NCI-H2227 (cell line): ENCODE measurements around the gene SRI.

Source experiments
- DNase-seq: peaks from one replicate; lab custom pipeline; 2025; ENCODE audit not compliant: unreplicated experiment; lab: John Stamatoyannopoulos, UW

SRI gene

GRCh38 chr7:88226201-88226600, 6.4 kb upstream of the SRI start:
- no peak for DNase-seq

- no peak for DNase-seq
Measured at GRCh38 chr7:88224601-88225275, 4.9 kb upstream of the SRI start.

- DNase-seq: no peak
Measured at GRCh38 chr7:88223265-88223664, 3.4 kb upstream of the SRI start.

GRCh38 chr7:88218836-88219605, 817 bp downstream of the SRI start:
- peak; percentile 65 for DNase-seq

GRCh38 chr7:88218429-88218745, 1.5 kb downstream of the SRI start:
- no peak for DNase-seq

- no peak for DNase-seq
Measured at GRCh38 chr7:88217675-88218428, 2.0 kb downstream of the SRI start.

DNA sequence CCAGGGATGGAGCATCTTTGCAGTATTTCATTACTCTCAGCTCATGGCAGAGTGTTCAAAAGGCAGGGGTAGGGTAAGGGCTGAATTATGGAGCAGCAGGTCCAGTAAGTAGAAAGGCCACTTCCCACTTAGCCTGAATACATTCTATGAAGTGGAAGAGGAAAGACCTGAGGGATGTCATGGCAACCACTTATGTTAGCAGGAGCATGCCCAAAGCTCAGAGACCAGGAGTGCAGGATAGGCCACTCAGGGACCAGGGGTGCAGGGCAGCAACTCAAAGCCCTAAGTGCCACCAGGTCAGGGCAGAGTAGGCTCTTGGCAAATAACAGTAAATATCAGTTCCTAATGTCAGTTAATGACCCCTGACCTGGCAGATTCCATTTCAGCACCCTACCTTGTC, 3.6 kb downstream of the SRI start:
- no peak for DNase-seq

DNA sequence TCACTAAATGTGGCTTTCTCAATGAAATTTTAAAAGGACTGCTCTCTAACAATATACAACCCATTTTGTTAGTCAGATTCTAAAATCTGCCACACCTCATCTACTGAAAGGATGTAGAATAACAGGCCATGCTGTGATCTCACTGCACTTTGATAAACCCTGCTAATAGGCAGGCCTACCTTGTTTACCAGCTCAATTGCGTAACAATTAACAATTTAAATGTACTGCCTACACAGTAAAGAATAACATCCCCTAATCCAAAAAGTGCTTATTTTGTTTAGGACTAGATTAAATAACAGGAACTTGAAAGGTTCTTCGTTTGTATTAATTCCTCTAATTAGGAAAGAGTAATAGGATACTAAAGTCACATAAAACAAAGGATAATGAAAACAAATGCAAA, 4.5 kb downstream of the SRI start:
- DNase-seq: no peak

GRCh38 chr7:88214456-88214855, 5.4 kb downstream of the SRI start:
- no peak for DNase-seq

- no peak for DNase-seq
Measured at GRCh38 chr7:88212918-88213317, 6.9 kb downstream of the SRI start.

DNA sequence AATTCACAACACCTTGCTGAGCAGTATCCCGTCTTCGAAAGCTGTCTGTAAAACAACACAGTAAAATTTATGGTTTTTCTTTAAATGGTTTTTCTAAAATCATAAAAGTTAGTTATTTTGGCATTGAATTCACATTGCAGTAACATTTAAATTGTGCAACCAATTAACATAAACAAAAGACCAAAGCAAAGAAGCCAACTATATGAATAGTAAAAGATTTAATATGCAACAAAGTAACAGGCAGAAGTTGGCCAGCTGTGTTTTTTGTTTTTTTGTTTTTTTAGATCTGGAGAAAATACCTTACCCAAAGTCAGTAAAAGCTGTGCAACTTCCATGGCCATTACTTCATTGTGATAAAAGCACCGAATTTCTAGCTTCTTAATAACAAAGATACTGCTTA, 11.3 kb downstream of the SRI start:
- DNase-seq: no peak

DNA sequence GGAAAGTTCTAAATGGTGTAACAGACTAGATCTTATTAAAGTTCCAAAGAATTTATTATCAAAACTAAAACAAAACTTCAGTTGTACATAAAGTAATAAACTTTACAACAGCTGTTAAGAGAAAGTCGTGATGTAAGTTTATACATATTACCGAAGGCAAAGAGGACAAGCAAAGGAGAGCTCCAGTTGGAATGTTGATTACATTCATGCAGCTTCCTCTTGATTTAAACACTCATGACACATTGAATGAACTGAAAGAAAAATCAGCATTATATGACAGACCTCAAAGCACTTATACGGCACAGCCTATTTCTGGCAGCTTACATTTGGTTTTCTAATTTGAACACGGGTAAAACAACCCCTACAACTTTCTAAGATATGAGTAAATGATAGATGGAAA, 13.6 kb downstream of the SRI start:
- DNase-seq: no peak

- DNase-seq: no peak
Measured at GRCh38 chr7:88205179-88205578, 14.7 kb downstream of the SRI start.

DNA sequence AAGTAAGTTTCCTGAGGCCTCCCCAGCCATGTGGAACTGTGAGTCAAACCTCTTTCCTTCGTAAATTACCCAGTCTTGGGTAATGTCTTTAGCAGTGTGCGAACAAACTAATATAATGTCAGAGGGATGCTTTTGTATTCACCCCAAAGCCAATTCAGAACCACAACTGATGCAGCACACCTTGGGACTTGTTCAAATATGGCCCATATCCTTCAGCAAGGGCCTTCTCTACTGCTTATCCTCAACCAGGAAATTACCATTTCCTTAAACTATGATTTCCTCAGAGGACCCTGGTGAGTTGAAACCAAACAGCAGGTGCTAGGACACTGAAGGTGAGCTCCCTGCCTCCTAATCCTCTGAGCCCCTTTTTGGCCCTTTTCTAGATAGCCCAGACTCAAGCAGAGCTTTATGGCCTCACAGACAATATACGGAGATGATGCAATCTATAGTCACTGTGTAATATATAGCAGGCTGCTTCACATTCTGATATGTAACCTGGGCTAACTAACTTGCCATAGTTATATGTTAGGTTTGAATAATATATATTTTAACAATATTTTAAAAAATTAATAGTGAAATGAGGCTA, 15.2 kb downstream of the SRI start:
- DNase-seq: no peak

DNA sequence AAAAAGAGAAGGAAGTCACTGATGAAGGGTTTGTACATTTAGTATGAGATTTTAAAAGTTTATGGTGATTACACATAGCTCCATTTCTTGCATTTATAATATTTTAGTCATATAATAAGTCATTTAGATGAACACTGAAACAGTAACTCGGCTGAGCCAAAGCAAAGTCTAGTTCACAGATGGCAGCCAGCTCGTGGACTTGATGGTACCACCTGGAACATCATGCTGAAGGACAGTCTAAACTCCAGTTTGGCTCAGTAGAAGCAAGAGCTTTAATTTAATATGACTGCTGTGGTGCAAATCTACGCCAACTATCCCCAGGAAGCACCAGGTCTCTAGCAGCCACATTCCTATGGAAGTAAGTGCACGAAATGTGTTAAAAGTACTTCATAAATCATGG, 16.4 kb downstream of the SRI start:
- DNase-seq: no peak

DNA sequence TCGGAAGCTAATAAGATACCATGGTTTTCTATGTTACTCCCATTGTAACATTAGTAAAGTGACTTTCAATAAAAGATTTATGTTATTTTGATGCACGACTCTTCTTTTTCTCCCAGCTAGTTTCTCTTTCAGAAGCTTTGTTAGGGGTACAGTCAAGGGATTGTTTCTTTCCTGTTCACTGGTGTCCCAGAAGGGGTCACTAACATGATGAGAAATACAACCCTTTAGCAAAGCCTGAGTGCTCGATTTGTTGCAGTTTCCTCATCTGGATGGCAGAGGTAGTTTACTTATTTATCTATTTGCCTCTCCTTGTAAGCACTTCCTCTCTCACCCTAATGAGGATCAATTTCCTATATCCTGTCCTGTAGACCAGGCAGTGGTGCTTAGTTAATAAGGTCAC, 17.0 kb downstream of the SRI start:
- DNase-seq: no peak

DNA sequence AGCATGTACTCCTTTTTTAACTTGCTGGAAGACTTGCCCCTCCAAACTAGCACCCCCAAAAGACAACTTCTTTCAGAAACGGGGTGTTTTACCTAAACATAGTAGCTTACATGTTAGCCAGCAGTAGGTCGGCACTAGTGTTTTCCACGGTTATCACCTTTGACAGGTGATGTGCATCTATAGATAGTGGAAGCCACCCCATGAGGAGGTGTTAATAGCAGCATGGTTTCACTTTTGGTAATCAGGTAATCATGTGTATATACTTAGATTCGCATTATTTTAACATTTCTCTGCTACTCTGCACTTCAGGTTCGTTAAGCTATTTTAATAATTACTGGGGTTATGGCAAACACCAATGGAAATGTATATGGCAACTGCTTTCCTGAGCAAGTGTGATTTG, 17.6 kb downstream of the SRI start:
- no peak for DNase-seq

DNA sequence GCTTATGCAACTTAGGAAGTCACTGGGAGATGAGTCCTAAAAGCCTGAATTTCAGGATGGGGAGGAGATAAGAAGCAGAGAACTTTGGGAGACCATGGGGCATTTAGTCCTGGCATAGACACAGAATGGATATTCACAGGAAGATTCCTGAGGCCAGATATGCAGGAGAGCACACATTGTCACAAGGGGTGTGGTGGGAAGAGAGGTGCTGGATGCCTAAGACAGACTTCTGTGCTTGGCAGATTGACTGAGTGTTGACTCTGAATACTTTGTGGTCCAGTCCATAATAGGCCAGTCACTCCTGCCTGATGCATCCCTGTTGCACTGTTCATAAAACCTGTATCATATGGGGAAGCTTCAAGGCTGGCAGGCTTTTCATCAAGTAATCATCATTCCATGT, 18.5 kb downstream of the SRI start:
- no peak for DNase-seq

GRCh38 chr7:88200789-88201188, 19.0 kb downstream of the SRI start:
- DNase-seq: peak; percentile 68

DNA sequence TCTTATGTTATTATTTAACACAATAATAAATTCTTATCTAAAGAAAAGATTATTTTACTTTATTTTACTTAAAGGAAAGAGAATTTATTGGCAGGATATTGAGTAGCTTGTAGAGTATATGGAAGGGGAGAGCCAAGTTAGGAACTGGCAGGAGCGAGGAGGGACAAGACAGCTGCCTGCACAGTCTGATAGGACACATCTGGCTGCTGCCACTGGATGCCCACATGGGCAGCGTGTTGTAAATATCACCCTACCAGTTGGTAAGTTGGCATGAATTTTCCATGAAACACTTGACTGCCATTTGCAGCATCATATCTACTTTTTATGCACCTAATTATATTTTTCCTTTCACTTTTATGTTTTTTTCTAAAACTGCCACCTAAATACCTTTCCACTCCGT, 19.6 kb downstream of the SRI start:
- DNase-seq: no peak

- no peak for DNase-seq
Measured at GRCh38 chr7:88191911-88192310, 27.9 kb downstream of the SRI start.

DNA sequence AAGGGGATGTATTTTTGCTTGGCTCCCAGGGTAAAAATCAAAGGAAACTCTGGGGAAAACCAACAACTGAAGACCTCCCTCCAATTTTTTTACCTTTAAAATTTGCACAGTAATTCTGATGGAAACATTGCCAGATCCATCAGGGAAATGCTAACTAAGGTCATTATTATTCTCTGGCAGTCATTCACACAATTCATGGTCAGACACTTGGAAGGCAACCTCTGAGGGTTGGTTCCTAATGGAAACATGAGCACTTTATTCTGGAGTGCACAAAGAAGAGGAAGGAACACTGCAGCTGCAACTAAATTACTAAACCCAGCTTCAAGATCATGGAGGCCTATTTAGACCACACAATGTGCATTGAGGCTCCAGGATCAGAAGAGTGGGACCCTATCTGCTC, 34.2 kb downstream of the SRI start:
- no peak for DNase-seq
